Endothelial cell (in vitro differentiated cells): ENCODE data around the gene ALG8. TPM values are rescaled to one million over a fixed set of nuclear protein-coding genes. Genes with fewer than 3 reads are reported as not detected.

Source experiments
- DNase-seq: peaks from one replicate; pipeline ENCODE4 v3.0.0; 2021; ENCODE audit warnings: low spot score
- H3K27ac Mint-ChIP-seq: one replicate; pipeline ENCODE4 v1.8.0; 2021; ENCODE audit warnings: mixed read lengths, inconsistent platforms; ENCODE audit not compliant: unreplicated experiment
- H3K27me3 Mint-ChIP-seq: one replicate; pipeline ENCODE4 v1.8.0; 2021; ENCODE audit warnings: mild to moderate bottlenecking, moderate library complexity, mixed read lengths, inconsistent platforms; ENCODE audit not compliant: unreplicated experiment
- H3K36me3 Mint-ChIP-seq: one replicate; pipeline ENCODE4 v1.8.0; 2021; ENCODE audit warnings: mild to moderate bottlenecking, low read depth, mixed read lengths, inconsistent platforms; ENCODE audit not compliant: unreplicated experiment
- H3K4me1 Mint-ChIP-seq: one replicate; pipeline ENCODE4 v1.8.0; 2021; ENCODE audit warnings: mild to moderate bottlenecking, mixed read lengths, inconsistent platforms; ENCODE audit not compliant: unreplicated experiment
- H3K4me3 Mint-ChIP-seq: one replicate; pipeline ENCODE4 v1.8.0; 2021; ENCODE audit warnings: mild to moderate bottlenecking, mixed read lengths, inconsistent platforms; ENCODE audit not compliant: unreplicated experiment
- H3K9me3 Mint-ChIP-seq: one replicate; pipeline ENCODE4 v1.8.0; 2021; ENCODE audit warnings: mixed read lengths, inconsistent platforms; ENCODE audit not compliant: unreplicated experiment
- CTCF ChIP-seq: fragments of 200-600 bp; sonication (generic); IDR thresholded peaks from one replicate; pipeline ENCODE4 v1.5.0; 2021; ENCODE audit warnings: antibody characterized with exemption; ENCODE audit not compliant: unreplicated experiment
- long read RNA-seq: library from polyadenylated mRNA; unstranded; transcript quantifications from one replicate; pipeline ENCODE4 v2.0.0, GENCODE V29; 2020; ENCODE audit not compliant: unreplicated experiment
- total RNA-seq: library from RNA; stranded (reverse); fragmentation: NEBNext Ultra II Directional; extraction: Animal tissue kit (Norgen Biotek cat#: 25700); gene quantifications from one replicate; pipeline ENCODE4 v1.2.1, GENCODE V29; 2021; ENCODE audit not compliant: unreplicated experiment

Gene ALG8
- 31.4 TPM for total RNA-seq
- long read RNA-seq, transcript ALG8-201 (13 exons, 1,675 nt): major isoform, 13 of 17 reads
- long read RNA-seq, partial matches to known transcripts: 0 of 17 reads
- long read RNA-seq, other reads (novel, unspliced or antisense): 2 of 17 reads

DNA sequence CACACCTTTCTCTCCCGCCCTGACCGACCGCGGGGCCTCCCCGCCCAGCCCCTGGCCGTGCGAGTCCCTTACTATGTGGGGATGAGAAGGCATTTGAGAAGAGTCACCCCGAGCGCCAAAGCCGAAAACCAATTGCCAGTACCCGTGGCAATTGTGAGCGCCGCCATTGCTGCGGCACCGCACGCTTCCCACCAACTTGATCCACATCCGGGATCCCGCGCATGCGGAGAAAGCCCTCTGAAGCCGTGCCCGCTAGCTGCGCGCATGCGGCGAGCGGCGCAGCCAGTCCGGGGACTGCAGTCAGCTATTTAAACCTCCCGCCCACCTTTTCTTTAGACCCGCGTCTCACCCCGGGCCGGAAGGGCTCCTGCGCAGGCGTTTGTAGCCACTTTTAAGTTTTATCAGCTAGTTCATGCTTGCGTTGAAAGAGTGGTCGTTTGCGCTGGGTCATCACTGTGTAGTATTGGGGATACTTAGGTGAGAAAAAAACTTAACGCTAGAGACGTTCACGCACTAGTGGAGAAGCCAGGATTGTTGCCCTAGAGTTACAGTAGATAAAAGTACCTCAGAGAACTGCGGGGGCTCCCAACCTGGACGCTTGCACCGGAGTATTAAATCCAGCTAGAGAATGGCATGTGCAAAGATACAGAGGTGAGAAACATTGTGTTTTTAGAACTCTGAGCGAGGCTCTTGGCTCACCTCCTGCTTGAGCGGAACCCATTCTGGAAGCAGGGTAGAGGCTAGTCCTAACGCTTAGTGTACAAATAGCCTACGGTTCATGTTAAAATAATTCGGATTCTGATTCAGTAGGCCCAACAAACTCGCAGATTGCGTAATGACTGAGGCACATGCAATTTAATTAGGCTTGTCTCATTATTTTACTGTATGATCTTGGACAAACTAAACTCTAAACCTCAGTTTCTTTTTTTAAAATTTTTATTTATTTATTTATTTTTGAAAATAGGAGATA is at the start of gene ALG8:
Gene ALG8, minus strand, starts transcription at position 205 of the 970 bp plus-strand sequence. Its CDS starts 38 bp downstream, at position 167.
- peaks cover 2% of the 10 kb centered on the region for H3K27me3 Mint-ChIP-seq
- H3K9me3 Mint-ChIP-seq: no peaks in the 10 kb centered on the region
- peaks cover 25% of the 10 kb centered on the region for H3K4me1 Mint-ChIP-seq
- no peak for TF ChIP-seq CTCF
- peak within 1 kb of the TSS; percentile 98 for H3K4me3 Mint-ChIP-seq
- H3K27ac Mint-ChIP-seq: peak within 1 kb of the TSS; percentile 64
- peak; percentile 95 for DNase-seq
- peaks cover 12% of the 10 kb centered on the region for H3K36me3 Mint-ChIP-seq

GRCh38 chr11:78188286-78189173 is 49.1 kb upstream of the ALG8 start, which contains the start of the genes KCTD21 and USP35:
KCTD21 (minus strand) TSS chr11:78188626; CDS start chr11:78174554, 14,072 bp downstream.
USP35 (plus strand) TSS chr11:78188919; CDS start chr11:78196246, 7,327 bp downstream.
- Mint-ChIP-seq H3K4me1 (peaks cover 31% of the 10 kb centered on the region), H3K36me3 (peaks cover 6% of the 10 kb centered on the region), H3K27me3 (peaks cover 6% of the 10 kb centered on the region), H3K4me3 (peak within 1 kb of the TSS; percentile 99), H3K9me3 (no peaks in the 10 kb centered on the region), H3K27ac (peak within 1 kb of the TSS; percentile 61)
- TF ChIP-seq CTCF: no peak
- peak; percentile 96 for DNase-seq

- Mint-ChIP-seq H3K36me3 (peaks cover 6% of the 10 kb centered on the region), H3K9me3 (no peaks in the 10 kb centered on the region), H3K27me3 (peaks cover 5% of the 10 kb centered on the region), H3K4me3 (peak overlapping the region; percentile 99), H3K4me1 (peaks cover 28% of the 10 kb centered on the region), H3K27ac (peak overlapping the region; percentile 57)
- TF ChIP-seq CTCF: no peak
- no peak for DNase-seq
These were observed 48.2 kb upstream of the ALG8 start for GRCh38 chr11:78187366-78188285.

DNA sequence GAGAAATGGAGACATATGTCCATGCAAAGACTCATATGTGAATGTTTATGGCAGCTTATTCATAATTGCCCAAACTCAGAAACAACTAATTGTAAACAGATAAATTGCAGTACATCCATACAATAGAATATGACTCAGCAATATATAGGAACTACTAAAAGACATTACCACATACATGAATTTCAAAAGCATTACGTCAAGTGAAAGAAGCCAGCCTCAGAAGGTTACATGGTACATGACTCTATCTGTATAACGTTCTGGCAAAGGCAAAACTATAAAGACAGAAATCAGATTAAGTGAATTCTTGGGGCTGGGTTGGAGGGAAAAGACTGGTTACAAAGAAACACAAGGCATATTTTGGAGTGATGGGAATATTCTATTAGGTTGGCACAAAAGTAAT is 41.8 kb upstream of the ALG8 start:
- TF ChIP-seq CTCF: no peak
- no peak overlapping the region for H3K27ac Mint-ChIP-seq
- no peak for DNase-seq
- H3K36me3 Mint-ChIP-seq: peaks cover 17% of the 10 kb centered on the region
- no peak overlapping the region for H3K4me3 Mint-ChIP-seq
- H3K9me3 Mint-ChIP-seq: no peaks in the 10 kb centered on the region
- peaks cover 11% of the 10 kb centered on the region for H3K4me1 Mint-ChIP-seq
- H3K27me3 Mint-ChIP-seq: peaks cover 8% of the 10 kb centered on the region
